Endodermal cell (in vitro differentiated cells): ENCODE results near the gene EFCAB14. TPM values are rescaled to one million over a fixed set of nuclear protein-coding genes. Genes with fewer than 3 reads are reported as not detected.

Experiments
- DNase-seq: peaks from one replicate; pipeline ENCODE4 v3.0.0-alpha.2; 2017
- H3K27ac ChIP-seq: 2 replicates; pipeline ENCODE4 v1.5.1; 2013; ENCODE audit warnings: mild to moderate bottlenecking, low read depth, low read length, moderate library complexity
- H3K27me3 ChIP-seq: 2 replicates; pipeline ENCODE4 v1.6.1; 2013; ENCODE audit warnings: mild to moderate bottlenecking, low read length, moderate library complexity; ENCODE audit not compliant: insufficient read depth, control insufficient read depth, poor library complexity, severe bottlenecking
- H3K36me3 ChIP-seq: 2 replicates; pipeline ENCODE4 v1.7.0; 2013; ENCODE audit warnings: mild to moderate bottlenecking, low read length, moderate library complexity; ENCODE audit not compliant: control insufficient read depth, insufficient read depth
- H3K4me1 ChIP-seq: one replicate; pipeline ENCODE4 v1.7.0; 2013; ENCODE audit warnings: low read length; ENCODE audit not compliant: control insufficient read depth, insufficient read depth
- H3K4me3 ChIP-seq: 2 replicates; pipeline ENCODE4 v1.5.1; 2013; ENCODE audit warnings: mild to moderate bottlenecking, low read length, moderate library complexity
- H3K9ac ChIP-seq: 2 replicates; pipeline ENCODE4 v1.6.1; 2013; ENCODE audit warnings: mild to moderate bottlenecking, low read length, moderate library complexity; ENCODE audit not compliant: poor library complexity, severe bottlenecking; ENCODE audit errors: extremely low read depth
- H3K9me3 ChIP-seq: 2 replicates; pipeline ENCODE4 v1.6.1; 2013; ENCODE audit warnings: mild to moderate bottlenecking, low read length, moderate library complexity; ENCODE audit not compliant: control insufficient read depth
- H3K27ac Mint-ChIP-seq: 2 replicates; pipeline ENCODE4 v1.8.0; 2020; ENCODE audit warnings: mixed read lengths
- H3K27me3 Mint-ChIP-seq: 2 replicates; pipeline ENCODE4 v1.8.0; 2021; ENCODE audit warnings: mild to moderate bottlenecking, mixed read lengths; ENCODE audit not compliant: insufficient read depth
- H3K36me3 Mint-ChIP-seq: 2 replicates; pipeline ENCODE4 v1.8.0; 2020; ENCODE audit warnings: low read depth, mixed read lengths
- H3K4me1 Mint-ChIP-seq: 2 replicates; pipeline ENCODE4 v1.8.0; 2020; ENCODE audit warnings: mixed read lengths
- H3K4me3 Mint-ChIP-seq: 2 replicates; pipeline ENCODE4 v1.8.0; 2020; ENCODE audit warnings: mild to moderate bottlenecking, moderate library complexity, mixed read lengths
- H3K9me3 Mint-ChIP-seq: 2 replicates; pipeline ENCODE4 v1.8.0; 2020; ENCODE audit warnings: mild to moderate bottlenecking, mixed read lengths
- WGBS, 2 experiments: methylation state at CpG; one replicate each; pipeline versions ENCODE4 v1.1.5 to v1.1.7; 2013; ENCODE audit warnings: missing lambda C conversion rate in 2 of 2, mixed read lengths in 1 of 2; ENCODE audit not compliant: insufficient coverage in 1 of 2, insufficient read length in 1 of 2; 5-methylcytosine and 5-hydroxymethylcytosine counted together
- total RNA-seq, 2 donors: library from RNA; stranded (reverse); fragmentation: NEBNext Ultra II Directional in 1 of 2; extraction: Animal tissue kit (Norgen Biotek cat#: 25700) in 1 of 2; gene quantifications; 2 replicates in 1 of 2; 3 replicates in 1 of 2; pipeline ENCODE4 v1.2.1, GENCODE V29; 2021
- TF ChIP-seq, protein P1 (sequence below): fragments of 200-600 bp; sonication (generic); conservative IDR thresholded peaks from 2 replicates; pipeline ENCODE4 v1.5.0; 2021; ENCODE audit warnings: antibody characterized with exemption, mild to moderate bottlenecking

EFCAB14 gene
- total RNA-seq, 2 donors from 2014 or later: 82.7 to 83.4 TPM

DNA sequence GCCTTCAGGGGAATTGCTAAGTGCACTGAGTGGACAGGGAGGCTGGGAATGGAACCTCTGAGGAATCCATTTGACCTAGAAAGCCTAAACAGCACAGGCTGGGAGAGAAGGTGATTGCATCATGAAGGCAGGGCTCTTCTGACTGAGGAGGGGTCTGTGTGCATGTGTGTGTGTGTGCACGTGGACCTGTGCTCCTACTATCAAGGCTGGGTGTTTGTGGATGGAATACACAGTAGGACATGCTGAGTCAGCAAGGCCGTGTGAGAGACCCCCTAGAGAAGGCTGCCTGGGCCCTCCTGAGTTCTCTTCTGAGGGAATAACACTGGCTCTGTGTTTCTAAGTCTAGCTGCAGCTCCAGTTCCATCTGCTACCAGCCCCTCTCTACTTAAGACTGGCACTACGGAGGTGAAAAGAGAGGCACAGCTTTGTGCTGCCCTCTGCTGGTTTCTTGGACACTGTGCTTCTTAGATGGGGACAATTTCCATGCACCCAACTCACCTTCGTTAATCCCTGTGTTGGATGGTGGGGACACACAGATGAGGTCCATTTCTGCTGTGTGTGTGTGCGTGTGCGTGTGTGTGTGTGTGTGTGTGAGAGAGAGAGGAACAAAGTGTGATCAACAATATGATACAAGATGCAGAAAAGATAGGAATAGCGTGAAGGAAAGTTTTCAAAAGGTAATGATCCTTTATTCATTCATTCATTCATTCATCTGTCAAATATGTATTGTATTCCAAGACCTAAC lies 6.2 kb upstream of the EFCAB14 start:
- H3K4me1 Mint-ChIP-seq: peaks cover 35% of the 10 kb centered on the region
- H3K4me3 Mint-ChIP-seq: no peak overlapping the region
- Histone ChIP-seq H3K36me3 (no peaks in the 10 kb centered on the region), H3K27me3 (no peaks in the 10 kb centered on the region), H3K9me3 (peaks cover 16% of the 10 kb centered on the region), H3K4me1 (peaks cover 12% of the 10 kb centered on the region), H3K4me3 (no peak overlapping the region), H3K9ac (no peak overlapping the region), H3K27ac (no peak overlapping the region)
- no peaks in the 10 kb centered on the region for H3K36me3 Mint-ChIP-seq
- no peak overlapping the region for H3K27ac Mint-ChIP-seq
- H3K27me3 Mint-ChIP-seq: peaks cover 17% of the 10 kb centered on the region
- peaks cover 7% of the 10 kb centered on the region for H3K9me3 Mint-ChIP-seq
- DNase-seq: peak; percentile 87
- TF ChIP-seq, protein P1, sequence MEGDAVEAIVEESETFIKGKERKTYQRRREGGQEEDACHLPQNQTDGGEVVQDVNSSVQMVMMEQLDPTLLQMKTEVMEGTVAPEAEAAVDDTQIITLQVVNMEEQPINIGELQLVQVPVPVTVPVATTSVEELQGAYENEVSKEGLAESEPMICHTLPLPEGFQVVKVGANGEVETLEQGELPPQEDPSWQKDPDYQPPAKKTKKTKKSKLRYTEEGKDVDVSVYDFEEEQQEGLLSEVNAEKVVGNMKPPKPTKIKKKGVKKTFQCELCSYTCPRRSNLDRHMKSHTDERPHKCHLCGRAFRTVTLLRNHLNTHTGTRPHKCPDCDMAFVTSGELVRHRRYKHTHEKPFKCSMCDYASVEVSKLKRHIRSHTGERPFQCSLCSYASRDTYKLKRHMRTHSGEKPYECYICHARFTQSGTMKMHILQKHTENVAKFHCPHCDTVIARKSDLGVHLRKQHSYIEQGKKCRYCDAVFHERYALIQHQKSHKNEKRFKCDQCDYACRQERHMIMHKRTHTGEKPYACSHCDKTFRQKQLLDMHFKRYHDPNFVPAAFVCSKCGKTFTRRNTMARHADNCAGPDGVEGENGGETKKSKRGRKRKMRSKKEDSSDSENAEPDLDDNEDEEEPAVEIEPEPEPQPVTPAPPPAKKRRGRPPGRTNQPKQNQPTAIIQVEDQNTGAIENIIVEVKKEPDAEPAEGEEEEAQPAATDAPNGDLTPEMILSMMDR: peak; percentile 89
- 25 to 32% methylated on average over 3 to 7 of the region's 7 CpGs for WGBS, 2 experiments

DNA sequence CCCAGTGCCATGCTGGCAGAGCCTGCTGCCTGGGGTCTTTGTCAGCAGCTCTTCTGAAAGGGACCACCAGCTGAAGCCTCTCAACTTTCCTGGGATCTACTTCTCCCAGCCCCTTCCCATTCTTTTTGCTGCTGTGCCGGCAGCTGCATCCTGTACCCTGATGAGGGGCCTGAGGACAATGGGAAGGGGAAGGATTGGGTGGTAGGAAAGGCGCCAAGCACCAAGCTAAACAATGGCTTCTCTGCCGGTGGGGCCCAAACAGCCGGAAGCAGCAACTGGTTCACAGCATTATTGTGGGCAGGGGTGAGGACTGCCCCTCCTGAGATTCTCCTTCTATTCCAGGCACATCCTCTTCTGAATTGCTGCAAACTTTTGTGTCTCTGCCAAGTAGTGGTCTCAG lies 5.0 kb upstream of the EFCAB14 start:
- Histone ChIP-seq H3K27ac (no peak overlapping the region), H3K4me3 (no peak overlapping the region), H3K4me1 (peaks cover 14% of the 10 kb centered on the region), H3K9ac (no peak overlapping the region), H3K9me3 (peaks cover 16% of the 10 kb centered on the region), H3K36me3 (no peaks in the 10 kb centered on the region), H3K27me3 (no peaks in the 10 kb centered on the region)
- Mint-ChIP-seq H3K4me3 (no peak overlapping the region), H3K27ac (no peak overlapping the region), H3K9me3 (peaks cover 5% of the 10 kb centered on the region), H3K27me3 (peaks cover 8% of the 10 kb centered on the region), H3K4me1 (peaks cover 41% of the 10 kb centered on the region), H3K36me3 (no peaks in the 10 kb centered on the region)
- DNase-seq: no peak
- TF ChIP-seq, protein P1: no peak
- WGBS, 2 experiments: 40 to 81% methylated on average over 2 to 4 of the region's 4 CpGs

- Histone ChIP-seq H3K4me1 (peaks cover 14% of the 10 kb centered on the region), H3K9me3 (peaks cover 7% of the 10 kb centered on the region), H3K4me3 (no peak overlapping the region), H3K36me3 (no peaks in the 10 kb centered on the region), H3K27ac (no peak overlapping the region), H3K9ac (no peak overlapping the region), H3K27me3 (no peaks in the 10 kb centered on the region)
- Mint-ChIP-seq H3K4me3 (no peak overlapping the region), H3K27ac (no peak overlapping the region), H3K27me3 (peaks cover 8% of the 10 kb centered on the region), H3K4me1 (peaks cover 47% of the 10 kb centered on the region), H3K36me3 (peaks cover 8% of the 10 kb centered on the region), H3K9me3 (peaks cover 3% of the 10 kb centered on the region)
- WGBS, 2 experiments: 80 to 83% methylated on average over 1 to 3 of the region's 3 CpGs
- TF ChIP-seq, protein P1: no peak
- no peak for DNase-seq
Measured at GRCh38 chr1:46721686-46722205, 2.8 kb upstream of the EFCAB14 start.
